ENCODE measurements around the gene DHRSX. TPM values are rescaled to one million over a fixed set of nuclear protein-coding genes. Genes with fewer than 3 reads are reported as not detected.

Gene DHRSX
- total RNA-seq, 1 donor from 2014 or later, result 30.4 TPM

DNA sequence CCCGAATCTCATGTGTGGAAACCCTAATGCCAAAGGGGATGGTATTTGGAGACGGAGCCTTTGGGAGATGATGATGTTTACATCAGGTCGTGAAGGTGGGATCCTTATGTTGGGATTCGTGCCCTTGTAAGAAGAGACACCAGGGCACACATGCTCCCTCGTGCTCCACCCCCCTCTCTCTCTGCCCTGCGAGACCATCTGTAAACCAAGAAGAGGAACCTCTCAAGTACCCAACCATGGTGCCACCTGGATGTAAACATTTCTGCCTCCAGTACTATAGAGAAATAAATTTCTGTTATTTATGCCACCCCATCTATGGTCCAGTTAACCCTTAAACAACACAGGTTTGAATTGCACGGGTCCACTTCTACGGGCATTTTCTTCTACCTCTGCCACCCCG, 179.4 kb downstream of the DHRSX start:
- no peak for DNase-seq (ENCODE audit: low read depth)
- no peak overlapping the region for H3K9ac ChIP-seq (ENCODE audit: low read length)
- H3K27me3 ChIP-seq (ENCODE audit: insufficient read depth, low read length), result no peaks in the 10 kb centered on the region
- FAIRE-seq, result no peak
- no peaks in the 10 kb centered on the region for H3K36me3 ChIP-seq (ENCODE audit: insufficient read depth, low read length)
- H3K4me1 Mint-ChIP-seq (ENCODE audit: low read depth, unreplicated experiment), result peaks cover 7% of the 10 kb centered on the region
- H3K79me2 ChIP-seq (ENCODE audit: insufficient read depth, low read length), result no peaks in the 10 kb centered on the region
- H3K27ac ChIP-seq (ENCODE audit: low read depth, low read length), result no peak overlapping the region
- TF ChIP-seq CTCF (IDR thresholded peaks at IDR 0.05; ENCODE audit: insufficient read depth, low read depth, low read length), result no peak
- no peak for TF ChIP-seq EZH2 (IDR thresholded peaks at IDR 0.05; ENCODE audit: insufficient read depth, low read length)
- H2AFZ ChIP-seq (ENCODE audit: low read depth, low read length), result no peak overlapping the region
- H3K4me1 ChIP-seq (ENCODE audit: insufficient read depth, low read length), result peaks cover 4% of the 10 kb centered on the region
- no peak overlapping the region for H3K4me3 Mint-ChIP-seq (ENCODE audit: unreplicated experiment)
- H4K20me1 ChIP-seq (ENCODE audit: insufficient read depth, low read length), result no peaks in the 10 kb centered on the region
- no peak overlapping the region for H3K27ac Mint-ChIP-seq (ENCODE audit: unreplicated experiment)
- no peaks in the 10 kb centered on the region for H3K27me3 Mint-ChIP-seq (ENCODE audit: low read depth, unreplicated experiment)
- peaks cover 19% of the 10 kb centered on the region for H3K36me3 Mint-ChIP-seq (ENCODE audit: low read depth, unreplicated experiment)
- H3K4me3 ChIP-seq (ENCODE audit: insufficient read depth, low read depth, low read length), result no peak overlapping the region
- H3K4me2 ChIP-seq (ENCODE audit: low read length), result no peak overlapping the region
- peaks cover 2% of the 10 kb centered on the region for H3K9me3 Mint-ChIP-seq (ENCODE audit: unreplicated experiment)
- H3K9me3 ChIP-seq (ENCODE audit: insufficient read depth, low read depth, low read length), result no peaks in the 10 kb centered on the region

DNA sequence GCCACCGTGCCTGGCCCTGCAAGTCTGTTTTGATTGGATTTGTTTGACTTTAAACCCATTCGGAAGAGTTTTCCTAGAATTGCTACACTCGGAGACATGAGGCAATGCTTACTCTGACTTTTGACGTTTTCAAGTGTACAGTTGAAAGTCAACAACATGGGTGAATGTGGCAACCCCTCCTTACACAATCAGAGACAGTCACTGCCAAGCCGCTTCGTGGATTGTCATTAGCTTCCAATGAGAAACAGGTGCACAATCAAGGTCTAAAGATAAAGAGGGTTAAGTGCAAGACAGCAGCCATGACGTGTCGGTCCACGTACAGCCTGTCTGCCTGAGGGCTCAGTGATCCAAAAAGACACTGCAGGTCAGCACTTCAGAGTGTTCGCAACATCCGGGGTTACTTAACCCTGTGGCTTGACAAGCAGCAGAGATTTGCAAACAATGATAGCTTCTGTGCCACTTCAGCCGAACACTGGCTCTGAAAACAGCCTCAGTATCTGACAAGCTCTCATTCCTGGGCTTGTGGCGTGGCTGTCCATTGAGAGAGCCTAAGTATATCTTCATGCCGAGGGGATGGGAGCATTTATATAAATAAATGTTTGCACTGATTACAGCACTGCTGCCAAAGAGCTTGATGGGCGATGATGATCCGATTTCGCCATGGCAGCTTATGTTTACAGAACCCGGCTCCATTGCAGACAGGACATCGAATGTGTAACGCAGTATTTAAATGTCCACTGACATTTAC, 180.0 kb downstream of the DHRSX start:
- H2AFZ ChIP-seq (ENCODE audit: low read depth, low read length), result no peak overlapping the region
- no peak overlapping the region for H3K4me3 Mint-ChIP-seq (ENCODE audit: unreplicated experiment)
- DNase-seq (ENCODE audit: low read depth), result no peak
- no peaks in the 10 kb centered on the region for H3K27me3 ChIP-seq (ENCODE audit: insufficient read depth, low read length)
- peaks cover 4% of the 10 kb centered on the region for H3K4me1 ChIP-seq (ENCODE audit: insufficient read depth, low read length)
- no peak overlapping the region for H3K27ac ChIP-seq (ENCODE audit: low read depth, low read length)
- H3K9ac ChIP-seq (ENCODE audit: low read length), result no peak overlapping the region
- H4K20me1 ChIP-seq (ENCODE audit: insufficient read depth, low read length), result no peaks in the 10 kb centered on the region
- no peaks in the 10 kb centered on the region for H3K36me3 ChIP-seq (ENCODE audit: insufficient read depth, low read length)
- H3K9me3 ChIP-seq (ENCODE audit: insufficient read depth, low read depth, low read length), result no peaks in the 10 kb centered on the region
- no peaks in the 10 kb centered on the region for H3K27me3 Mint-ChIP-seq (ENCODE audit: low read depth, unreplicated experiment)
- no peaks in the 10 kb centered on the region for H3K79me2 ChIP-seq (ENCODE audit: insufficient read depth, low read length)
- H3K9me3 Mint-ChIP-seq (ENCODE audit: unreplicated experiment), result peaks cover 2% of the 10 kb centered on the region
- peaks cover 17% of the 10 kb centered on the region for H3K36me3 Mint-ChIP-seq (ENCODE audit: low read depth, unreplicated experiment)
- no peak overlapping the region for H3K4me2 ChIP-seq (ENCODE audit: low read length)
- H3K27ac Mint-ChIP-seq (ENCODE audit: unreplicated experiment), result no peak overlapping the region
- TF ChIP-seq CTCF (IDR thresholded peaks at IDR 0.05; ENCODE audit: insufficient read depth, low read depth, low read length) (no peak), EZH2 (IDR thresholded peaks at IDR 0.05; ENCODE audit: insufficient read depth, low read length) (no peak)
- FAIRE-seq, result no peak
- H3K4me3 ChIP-seq (ENCODE audit: insufficient read depth, low read depth, low read length), result no peak overlapping the region
- peaks cover 9% of the 10 kb centered on the region for H3K4me1 Mint-ChIP-seq (ENCODE audit: low read depth, unreplicated experiment)

DNA sequence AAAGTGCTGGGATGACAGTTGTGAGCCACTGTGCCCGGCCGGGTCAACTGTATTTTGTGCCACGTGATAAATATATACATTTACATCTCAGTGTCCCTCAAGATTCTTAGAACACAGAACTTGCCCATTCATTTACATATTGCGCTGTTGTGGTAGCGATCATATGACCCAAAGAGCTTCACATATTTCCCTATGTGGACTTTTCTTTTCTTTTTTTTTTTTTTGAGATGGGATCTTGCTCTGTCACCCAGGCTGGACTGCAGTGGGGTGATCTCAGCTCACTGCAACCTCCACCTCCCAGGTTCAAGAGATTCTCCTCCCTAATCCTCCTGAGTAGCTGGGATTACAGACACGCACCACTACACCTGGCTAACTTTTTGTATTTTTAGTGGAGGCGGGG, 180.7 kb downstream of the DHRSX start:
- Mint-ChIP-seq H3K4me1 (ENCODE audit: low read depth, unreplicated experiment) (peaks cover 9% of the 10 kb centered on the region), H3K9me3 (ENCODE audit: unreplicated experiment) (peaks cover 6% of the 10 kb centered on the region), H3K4me3 (ENCODE audit: unreplicated experiment) (no peak overlapping the region), H3K27ac (ENCODE audit: unreplicated experiment) (no peak overlapping the region), H3K27me3 (ENCODE audit: low read depth, unreplicated experiment) (no peaks in the 10 kb centered on the region), H3K36me3 (ENCODE audit: low read depth, unreplicated experiment) (peaks cover 17% of the 10 kb centered on the region)
- H3K4me1 ChIP-seq (ENCODE audit: insufficient read depth, low read length), result peaks cover 4% of the 10 kb centered on the region
- no peak overlapping the region for H3K4me3 ChIP-seq (ENCODE audit: insufficient read depth, low read depth, low read length)
- no peak overlapping the region for H3K27ac ChIP-seq (ENCODE audit: low read depth, low read length)
- H3K27me3 ChIP-seq (ENCODE audit: insufficient read depth, low read length), result no peaks in the 10 kb centered on the region
- no peak overlapping the region for H2AFZ ChIP-seq (ENCODE audit: low read depth, low read length)
- DNase-seq (ENCODE audit: low read depth) (no peak), FAIRE-seq (no peak)
- no peaks in the 10 kb centered on the region for H3K79me2 ChIP-seq (ENCODE audit: insufficient read depth, low read length)
- no peak overlapping the region for H3K4me2 ChIP-seq (ENCODE audit: low read length)
- H3K9me3 ChIP-seq (ENCODE audit: insufficient read depth, low read depth, low read length), result no peaks in the 10 kb centered on the region
- H4K20me1 ChIP-seq (ENCODE audit: insufficient read depth, low read length), result no peaks in the 10 kb centered on the region
- no peak for TF ChIP-seq EZH2 (IDR thresholded peaks at IDR 0.05; ENCODE audit: insufficient read depth, low read length)
- TF ChIP-seq CTCF (IDR thresholded peaks at IDR 0.05; ENCODE audit: insufficient read depth, low read depth, low read length), result no peak
- no peak overlapping the region for H3K9ac ChIP-seq (ENCODE audit: low read length)
- no peaks in the 10 kb centered on the region for H3K36me3 ChIP-seq (ENCODE audit: insufficient read depth, low read length)
